Ramos (cell line): ENCODE data around the gene ASXL2.

Experiments
- in situ Hi-C: fragments of 300-500 bp; cut with MboI; formaldehyde crosslinking; loops from one replicate; pipeline ENCODE4 v1.14.3; 2022; ENCODE audit warnings: low sequenced_read_pairs; ENCODE audit not compliant: unreplicated experiment

Gene ASXL2

GRCh38 chr2:25842155-25842554, 36.1 kb downstream of the ASXL2 start:
- in situ Hi-C loops, result loop anchor here (25.0 kb wide), 1 partner anchor 95 kb away; no protein-coding TSS in a partner anchor

DNA sequence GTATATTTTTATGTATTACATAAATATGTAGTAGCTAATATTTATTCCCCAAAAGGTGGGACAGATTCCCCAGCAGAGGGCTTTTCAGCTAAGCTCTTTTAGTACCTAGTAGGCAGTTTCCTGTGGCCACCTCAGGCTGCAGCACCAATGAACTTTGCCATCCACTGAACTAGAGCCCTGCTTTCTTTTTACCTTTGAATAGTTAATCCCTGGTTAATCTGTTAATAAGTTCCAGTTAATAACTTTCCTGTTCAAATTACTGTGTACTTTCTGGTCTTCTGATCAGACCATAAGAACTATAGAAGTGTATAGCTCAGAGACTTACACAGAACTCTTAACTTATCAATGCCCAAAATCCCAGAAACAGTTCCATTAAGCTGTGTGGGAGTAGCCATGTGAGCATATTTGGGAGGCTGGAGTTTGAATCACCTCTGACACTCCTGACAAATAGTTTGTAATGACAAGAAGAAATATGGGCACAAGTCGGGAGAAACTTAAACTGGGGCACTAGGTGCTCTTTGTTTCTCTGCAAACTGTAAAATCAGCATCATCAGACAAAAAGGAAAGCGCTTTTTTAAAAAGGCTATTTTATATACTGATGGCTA, 40.0 kb downstream of the ASXL2 start:
- in situ Hi-C loops, result loop anchor here (25.0 kb wide), 1 partner anchor 99 kb away; no protein-coding TSS in a partner anchor

- in situ Hi-C loops, result loop anchor here (25.0 kb wide), 1 partner anchor 101 kb away; no protein-coding TSS in a partner anchor
Observed at GRCh38 chr2:25835906-25836305, 42.4 kb downstream of the ASXL2 start.

- in situ Hi-C loops, result loop anchor here (25.0 kb wide), 1 partner anchor 104 kb away; no protein-coding TSS in a partner anchor
Observed at GRCh38 chr2:25833566-25833965, 44.7 kb downstream of the ASXL2 start.

DNA sequence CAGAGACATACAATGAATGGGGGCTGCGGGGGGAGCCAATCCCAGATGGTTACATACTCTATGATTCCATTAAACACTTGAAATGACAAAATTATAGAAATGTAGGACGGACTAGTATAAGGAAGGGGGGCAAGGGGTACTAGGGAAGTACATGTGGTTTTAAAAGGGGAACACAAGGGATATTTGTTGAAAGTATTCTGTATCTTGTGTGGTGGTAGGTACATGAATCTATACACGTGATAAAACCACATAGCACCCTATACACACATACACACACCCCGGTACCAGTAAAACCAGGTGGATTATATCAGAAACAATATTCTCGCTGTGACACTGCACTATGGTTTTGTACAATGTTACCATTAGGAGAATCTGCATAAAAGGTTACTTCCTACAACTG, 45.4 kb downstream of the ASXL2 start:
- in situ Hi-C loops, result loop anchor here (25.0 kb wide), 1 partner anchor 104 kb away; no protein-coding TSS in a partner anchor

- in situ Hi-C loops, result loop anchor here (25.0 kb wide), 1 partner anchor 105 kb away; no protein-coding TSS in a partner anchor
Observed at GRCh38 chr2:25831746-25832449, 46.4 kb downstream of the ASXL2 start.

DNA sequence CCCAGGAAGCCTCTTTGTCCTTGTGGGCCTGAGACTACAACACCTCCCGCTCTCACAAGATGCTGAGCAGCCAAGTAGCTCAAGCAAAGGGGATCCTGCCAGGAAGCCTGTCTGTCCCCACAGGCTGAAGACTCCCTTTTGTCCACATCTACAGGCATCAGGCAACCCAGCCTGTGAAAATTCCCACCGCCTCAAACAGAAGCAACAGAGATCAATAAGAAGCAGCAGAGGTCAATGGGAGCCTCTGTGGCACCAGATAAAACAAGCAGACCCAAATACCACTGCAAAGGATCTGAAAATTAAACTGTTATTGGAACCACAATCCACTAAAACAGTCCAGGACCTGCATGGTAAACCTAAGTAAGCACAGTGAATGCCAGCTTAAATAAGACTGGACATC, 48.5 kb downstream of the ASXL2 start:
- in situ Hi-C loops, result loop anchor here (25.0 kb wide), 1 partner anchor 107 kb away; no protein-coding TSS in a partner anchor

DNA sequence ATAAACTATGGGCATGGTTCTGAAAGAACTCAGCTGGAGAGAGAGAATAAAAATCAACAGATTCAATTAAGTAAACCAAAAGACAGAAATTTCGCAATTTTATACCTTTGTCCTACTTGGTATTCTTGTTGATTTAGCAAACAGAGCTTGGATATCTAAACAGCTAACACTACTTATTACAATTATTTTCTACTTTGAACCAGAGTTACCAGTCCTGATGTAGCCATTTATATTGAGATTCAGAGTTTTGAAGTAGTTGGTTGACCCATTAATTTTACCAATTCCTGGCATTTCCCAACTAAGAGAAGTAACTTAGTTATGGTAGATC, 48.9 kb downstream of the ASXL2 start:
- in situ Hi-C loops, result loop anchor here (25.0 kb wide), 1 partner anchor 108 kb away; no protein-coding TSS in a partner anchor

DNA sequence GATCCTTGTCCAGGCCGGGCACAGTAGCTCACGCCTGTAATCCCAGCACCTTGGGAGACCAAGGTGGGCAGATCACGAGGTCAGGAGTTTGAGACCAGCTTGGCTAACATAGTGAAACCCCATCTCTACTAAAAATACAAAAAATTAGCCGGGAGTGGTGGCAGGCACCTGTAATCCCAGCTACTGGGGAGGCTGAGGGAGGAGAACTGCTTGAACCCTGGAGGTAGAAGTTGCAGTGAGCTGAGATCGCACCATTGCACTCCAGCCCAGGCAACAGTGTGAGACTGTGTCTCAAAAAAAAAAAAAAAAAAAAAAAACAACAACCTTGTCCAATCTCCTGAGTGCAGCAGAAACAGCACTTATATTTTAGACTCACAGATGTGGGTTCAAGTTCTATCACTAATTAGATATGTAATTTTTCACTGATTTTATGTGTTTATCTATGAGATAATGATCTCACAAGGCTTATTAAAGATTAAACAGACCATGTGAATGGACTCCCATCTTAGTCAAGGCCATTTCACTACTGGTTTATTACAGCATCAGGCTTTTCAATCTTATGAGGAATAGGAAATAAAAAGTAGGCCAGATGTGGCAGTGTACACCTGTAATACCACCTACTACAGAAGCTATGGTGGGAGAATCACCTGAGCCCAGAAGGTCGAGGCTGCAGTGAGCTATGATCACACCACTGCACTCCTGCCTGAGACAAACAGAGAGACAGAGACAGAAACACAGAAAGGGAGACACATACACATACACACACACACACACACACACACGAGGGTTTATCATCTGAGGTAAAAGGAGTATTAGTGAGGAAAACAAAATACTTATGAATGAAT, 49.5 kb downstream of the ASXL2 start:
- in situ Hi-C loops, result loop anchor here (25.0 kb wide), 1 partner anchor 109 kb away; no protein-coding TSS in a partner anchor

DNA sequence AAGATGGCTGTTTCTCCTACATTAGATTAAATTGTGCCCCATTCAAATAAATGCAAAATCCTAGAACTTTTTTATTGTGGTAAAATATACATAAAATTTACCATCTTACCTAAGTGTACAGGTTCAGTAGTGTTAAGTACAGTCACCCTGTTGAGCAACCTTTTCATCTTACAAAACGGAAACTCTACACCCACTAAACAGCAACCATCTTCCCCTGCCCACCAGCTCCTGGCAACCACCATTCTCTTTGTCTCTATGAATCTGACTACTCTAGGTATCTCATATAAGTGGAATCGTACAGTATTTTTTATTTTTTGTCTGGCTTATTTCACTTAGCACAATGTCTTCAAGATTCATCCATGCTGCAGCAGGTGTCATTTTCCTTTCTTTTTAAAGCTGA, 53.0 kb downstream of the ASXL2 start:
- in situ Hi-C loops, result loop anchor here (25.0 kb wide), 1 partner anchor 112 kb away; no protein-coding TSS in a partner anchor

DNA sequence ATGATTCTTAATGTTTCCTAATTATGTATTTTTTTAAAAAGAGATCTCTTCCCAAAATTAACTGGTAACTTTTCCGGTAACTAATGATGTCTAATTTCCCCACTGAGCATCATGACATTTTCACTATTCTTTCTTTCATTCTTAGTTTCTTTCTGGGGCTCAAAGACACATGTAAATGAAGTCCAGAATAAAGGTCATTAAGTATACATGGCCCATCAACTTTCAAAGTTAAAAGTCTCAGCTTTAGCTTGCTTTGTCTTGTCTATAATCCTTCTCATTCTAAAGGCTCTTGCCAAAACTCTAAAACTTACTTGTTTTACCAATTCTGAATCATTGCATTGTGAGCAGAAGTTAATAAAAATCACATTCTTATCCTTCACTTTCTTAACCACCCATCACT, 53.6 kb downstream of the ASXL2 start:
- in situ Hi-C loops, result loop anchor here (25.0 kb wide), 1 partner anchor 113 kb away; no protein-coding TSS in a partner anchor

- in situ Hi-C loops, result no loop called here
Observed at GRCh38 chr2:25824216-25824615, 54.1 kb downstream of the ASXL2 start.

- in situ Hi-C loops, result no loop called here
Observed at GRCh38 chr2:25822190-25823117, 55.8 kb downstream of the ASXL2 start.

GRCh38 chr2:25821225-25822056, 56.8 kb downstream of the ASXL2 start:
- in situ Hi-C loops, result no loop called here

DNA sequence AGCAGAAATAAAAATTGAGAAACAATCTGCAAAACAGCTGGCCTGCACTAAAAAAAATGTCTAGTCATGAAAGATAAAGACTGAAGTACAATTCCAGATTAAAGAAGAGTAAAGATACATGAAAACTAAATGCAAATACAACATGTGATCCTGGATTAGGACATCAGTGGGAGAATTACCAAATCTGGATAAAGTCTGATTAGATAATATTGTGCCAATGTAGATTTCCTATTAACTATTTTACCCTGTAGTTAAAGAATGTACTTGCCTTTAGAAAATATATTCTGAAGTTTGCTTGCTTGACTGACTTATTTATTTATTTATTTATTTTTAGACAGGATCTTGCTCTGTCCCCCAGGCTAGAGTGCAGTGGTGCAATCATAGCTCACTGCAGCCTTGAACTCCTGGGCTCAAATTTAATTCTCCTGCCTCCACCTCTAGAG, 58.7 kb downstream of the ASXL2 start:
- in situ Hi-C loops, result no loop called here

- in situ Hi-C loops, result no loop called here
Observed at GRCh38 chr2:25817630-25818029, 60.7 kb downstream of the ASXL2 start.

DNA sequence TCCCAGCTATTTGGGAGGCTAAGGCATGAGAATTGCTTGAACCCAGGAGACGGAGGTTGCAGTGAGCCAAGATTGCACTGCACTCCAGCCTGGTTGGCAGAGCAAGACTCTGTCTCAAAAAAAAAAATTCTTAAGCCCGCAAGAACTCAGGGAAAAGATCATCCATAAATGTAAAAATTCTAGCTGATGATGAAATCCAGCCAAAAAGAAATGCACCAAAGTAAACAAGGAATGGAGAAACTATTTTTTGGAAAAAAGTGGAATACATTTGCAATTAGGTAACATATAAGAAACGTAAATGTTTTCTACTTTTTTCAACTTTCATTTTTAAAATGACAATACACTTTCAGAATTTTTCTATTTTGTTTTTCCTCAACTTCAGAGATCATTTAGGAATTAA, 61.3 kb downstream of the ASXL2 start:
- in situ Hi-C loops, result no loop called here

DNA sequence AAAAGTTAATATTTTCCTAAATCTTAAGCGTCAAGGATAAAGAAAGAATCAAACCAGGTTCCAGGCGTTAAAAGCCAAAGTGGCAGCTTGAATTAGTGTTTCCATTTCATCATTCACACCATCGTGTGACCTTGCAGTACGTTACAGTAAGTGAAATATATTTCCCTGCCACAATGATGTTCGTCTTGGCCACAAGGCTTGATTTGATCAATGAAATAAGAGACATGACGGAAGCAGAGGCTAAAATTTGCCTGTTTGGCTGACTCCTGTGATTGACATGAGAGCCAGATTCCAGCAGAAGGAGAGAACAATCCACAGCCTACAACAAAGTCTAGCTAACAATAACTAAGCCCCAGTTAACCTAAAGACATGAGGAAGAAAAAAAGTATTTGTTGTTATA, 62.0 kb downstream of the ASXL2 start:
- in situ Hi-C loops, result no loop called here

DNA sequence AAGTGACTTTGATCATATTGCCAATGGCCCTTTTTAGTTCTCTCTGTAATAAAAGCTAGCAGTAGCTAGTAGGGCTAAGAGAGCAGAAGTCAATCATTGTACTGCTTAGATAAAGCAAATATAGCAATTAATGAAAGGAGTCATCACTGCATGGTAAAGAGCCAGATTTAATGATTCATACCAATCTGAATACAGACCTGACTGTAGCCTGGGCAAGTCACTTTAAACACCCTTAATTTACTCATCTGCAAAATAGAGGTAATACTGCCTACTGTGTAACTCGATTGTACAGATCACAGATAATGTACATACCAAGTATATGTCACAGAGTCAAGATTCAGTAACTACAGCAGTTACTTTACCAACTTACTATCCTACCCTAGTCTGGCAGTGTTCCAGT, 63.6 kb downstream of the ASXL2 start:
- in situ Hi-C loops, result no loop called here
